GM23338 (cell line): ENCODE results near the gene GPR35. TPM values are rescaled to one million over a fixed set of nuclear protein-coding genes. Genes with fewer than 3 reads are reported as not detected.

Experiments
- ATAC-seq: fragments of 200-7000 bp; cut with Tn5 transposase; 3 replicates; pipeline ENCODE4 v1.9.1; 2020
- DNase-seq: peaks from one replicate; pipeline ENCODE4 v3.0.0-alpha.2; 2015; ENCODE audit warnings: low spot score
- H2AFZ ChIP-seq: fragments of 200-600 bp; sonication (generic); 2 replicates; pipeline ENCODE4 v1.8.0; 2016; ENCODE audit warnings: antibody characterized with exemption, mild to moderate bottlenecking, moderate library complexity
- H3F3A ChIP-seq: fragments of 200-600 bp; sonication (generic); replicated peaks from 2 replicates; pipeline ENCODE4 v1.8.0; 2017; ENCODE audit warnings: antibody characterized with exemption, mixed run types, low read depth
- H3K27ac ChIP-seq: fragments of 200-600 bp; sonication (generic); 2 replicates; pipeline ENCODE4 v1.6.1; 2016; ENCODE audit warnings: low read depth
- H3K27me3 ChIP-seq: fragments of 200-600 bp; sonication (generic); 2 replicates; pipeline ENCODE4 v1.8.0; 2016; ENCODE audit warnings: mild to moderate bottlenecking, mixed run types, moderate library complexity; ENCODE audit not compliant: insufficient read depth
- H3K36me3 ChIP-seq: fragments of 200-600 bp; sonication (generic); 2 replicates; pipeline ENCODE4 v1.8.0; 2016; ENCODE audit warnings: mild to moderate bottlenecking; ENCODE audit not compliant: insufficient read depth
- H3K4me1 ChIP-seq: fragments of 200-600 bp; sonication (generic); 2 replicates; pipeline ENCODE4 v1.8.0; 2016; ENCODE audit warnings: mild to moderate bottlenecking, moderate library complexity; ENCODE audit not compliant: insufficient read depth
- H3K4me2 ChIP-seq: fragments of 200-600 bp; sonication (generic); 2 replicates; pipeline ENCODE4 v1.7.1; 2017; ENCODE audit warnings: mixed run types
- H3K4me3 ChIP-seq: fragments of 200-600 bp; sonication (generic); 2 replicates; pipeline ENCODE4 v1.6.1; 2016; ENCODE audit warnings: mixed run types
- H3K79me2 ChIP-seq: fragments of 200-600 bp; sonication (generic); replicated peaks from 2 replicates; pipeline ENCODE4 v1.8.0; 2017; ENCODE audit warnings: mild to moderate bottlenecking; ENCODE audit not compliant: insufficient read depth
- H3K9me2 ChIP-seq: fragments of 200-600 bp; sonication (generic); 2 replicates; pipeline ENCODE4 v1.8.0; 2017; ENCODE audit not compliant: insufficient read depth
- H4K20me1 ChIP-seq: fragments of 200-600 bp; sonication (generic); replicated peaks from 2 replicates; pipeline ENCODE4 v1.8.0; 2017; ENCODE audit warnings: mild to moderate bottlenecking; ENCODE audit not compliant: insufficient read depth
- H3K27ac Mint-ChIP-seq: 2 replicates; pipeline ENCODE4 v1.8.0; 2020; ENCODE audit warnings: inconsistent platforms, mild to moderate bottlenecking, moderate library complexity, mixed read lengths
- H3K27me3 Mint-ChIP-seq: 3 replicates; pipeline ENCODE4 v1.8.0; 2022; ENCODE audit warnings: low read depth, mild to moderate bottlenecking, moderate library complexity, mixed read lengths, inconsistent platforms; ENCODE audit not compliant: insufficient read depth, poor library complexity
- H3K36me3 Mint-ChIP-seq: 3 replicates; pipeline ENCODE4 v1.8.0; 2021; ENCODE audit warnings: low read depth, mild to moderate bottlenecking, inconsistent platforms, moderate library complexity, mixed read lengths
- H3K4me1 Mint-ChIP-seq: 3 replicates; pipeline ENCODE4 v1.8.0; 2020; ENCODE audit warnings: mild to moderate bottlenecking, inconsistent platforms, mixed read lengths
- H3K4me3 Mint-ChIP-seq: 3 replicates; pipeline ENCODE4 v1.8.0; 2021; ENCODE audit warnings: moderate library complexity, mild to moderate bottlenecking, inconsistent platforms, mixed read lengths
- H3K9me3 Mint-ChIP-seq: 3 replicates; pipeline ENCODE4 v1.8.0; 2020; ENCODE audit warnings: moderate library complexity, mild to moderate bottlenecking, inconsistent platforms, mixed read lengths
- CREB1 ChIP-seq: fragments of 250-450 bp; sonication (Bioruptor Pico); IDR thresholded peaks from 2 replicates; pipeline ENCODE4 v1.5.0; 2020; ENCODE audit warnings: low read depth, mild to moderate bottlenecking, moderate library complexity
- EZH2 ChIP-seq: fragments of 200-600 bp; sonication (generic); IDR thresholded peaks from one replicate; pipeline ENCODE4 v1.8.0; 2017; ENCODE audit warnings: antibody characterized with exemption, mild to moderate bottlenecking, low read depth; ENCODE audit not compliant: unreplicated experiment
- EZH2phosphoT487 ChIP-seq: fragments of 200-600 bp; sonication (generic); IDR thresholded peaks from one replicate; pipeline ENCODE4 v1.8.1; 2018; ENCODE audit warnings: antibody characterized with exemption; ENCODE audit not compliant: unreplicated experiment
- JUNB ChIP-seq: IDR thresholded peaks from one replicate; pipeline ENCODE4 v1.6.1; 2016; ENCODE audit warnings: antibody characterized with exemption; ENCODE audit not compliant: unreplicated experiment
- NANOG ChIP-seq: IDR thresholded peaks from 2 replicates; pipeline ENCODE4 v1.6.1; 2016; ENCODE audit warnings: antibody characterized with exemption, borderline replicate concordance
- POLR2AphosphoS5 ChIP-seq: IDR thresholded peaks from 2 replicates; pipeline ENCODE4 v1.6.1; 2016; ENCODE audit warnings: antibody characterized with exemption, low read depth
- REST ChIP-seq: IDR thresholded peaks from one replicate; pipeline ENCODE4 v1.6.1; 2018; ENCODE audit warnings: antibody characterized with exemption; ENCODE audit not compliant: unreplicated experiment
- STAT1 ChIP-seq: IDR thresholded peaks from one replicate; pipeline ENCODE4 v1.6.1; 2016; ENCODE audit warnings: antibody characterized with exemption; ENCODE audit not compliant: unreplicated experiment
- ZNF114 ChIP-seq: fragments of 250-450 bp; sonication (Bioruptor Pico); IDR thresholded peaks from 2 replicates; pipeline ENCODE4 v1.5.0; 2020; ENCODE audit warnings: mild to moderate bottlenecking, moderate library complexity
- ZNF331 ChIP-seq: fragments of 250-450 bp; sonication (Bioruptor Pico); IDR thresholded peaks from 2 replicates; pipeline ENCODE4 v1.5.0; 2020; ENCODE audit warnings: low read depth, mild to moderate bottlenecking, moderate library complexity
- ZNF462 ChIP-seq: fragments of 250-450 bp; sonication (Bioruptor Pico); IDR thresholded peaks from 2 replicates; pipeline ENCODE4 v1.5.0; 2020; ENCODE audit warnings: mild to moderate bottlenecking, moderate library complexity
- polyA plus RNA-seq: library from polyadenylated mRNA; unstranded; fragments of >200 nt; fragmentation: Nextera tagmentation; extraction: Ambion mirVana; gene quantifications from 2 replicates; pipeline ENCODE4 v1.2.1, GENCODE V29; 2016
- total RNA-seq: library from RNA; depleted of rRNA; stranded (reverse); fragments of >200 nt; shearing (Covaris generic); gene quantifications from 2 replicates; pipeline ENCODE4 v1.2.3, GENCODE V29; 2014
- TF ChIP-seq, protein P1 (sequence below), 2 experiments: fragments of 200-600 bp in 1 of 2; sonication (generic) in 1 of 2; conservative IDR thresholded peaks; 2 replicates each; pipeline versions ENCODE4 v1.5.1 to v1.6.1; 2016 to 2017; ENCODE audit warnings: antibody characterized with exemption in 2 of 2, low read depth in 2 of 2, mild to moderate bottlenecking in 2 of 2, moderate library complexity in 1 of 2
- TF ChIP-seq, protein P2 (sequence below): IDR thresholded peaks from 2 replicates; pipeline ENCODE4 v1.6.1; 2016; ENCODE audit warnings: antibody characterized with exemption

Gene GPR35
- total and polyA plus RNA-seq, 2 experiments from 2014 or later, result not detected

DNA sequence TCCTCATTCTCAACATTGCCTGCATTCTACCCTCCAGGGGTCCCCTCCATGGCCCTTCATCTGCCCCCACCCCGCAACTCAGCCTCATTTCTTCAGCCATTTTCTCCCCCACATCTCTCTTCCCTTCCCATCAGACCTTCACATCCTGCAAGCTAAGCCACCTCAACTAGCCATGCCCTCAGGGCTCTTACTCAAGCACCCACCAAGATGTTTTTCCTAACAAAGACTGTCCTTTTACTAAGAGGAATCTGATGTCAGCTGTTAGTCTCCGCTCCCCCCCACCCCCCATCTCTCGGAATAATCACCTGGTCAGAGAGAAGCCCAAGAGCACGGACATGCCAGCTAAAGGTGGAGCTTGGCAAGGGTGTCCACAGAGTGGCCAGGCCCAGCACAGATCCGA, 43.5 kb upstream of the GPR35 start:
- Histone ChIP-seq H3K4me3 (no peak overlapping the region), H3K4me1 (peaks cover 10% of the 10 kb centered on the region), H3K36me3 (no peaks in the 10 kb centered on the region), H2AFZ (no peak overlapping the region), H3K9me2 (no peaks in the 10 kb centered on the region), H3K4me2 (no peak overlapping the region), H3F3A (0 out of 2 replicates have a peak, but pooled peaks cover 2% of the 10 kb centered on the region), H3K27ac (no peak overlapping the region), H3K27me3 (no peaks in the 10 kb centered on the region), H3K79me2 (peaks cover 51% of the 10 kb centered on the region), H4K20me1 (peaks cover 25% of the 10 kb centered on the region)
- ATAC-seq, result no peak
- peaks cover 19% of the 10 kb centered on the region for H3K27me3 Mint-ChIP-seq
- TF ChIP-seq, protein P1, sequence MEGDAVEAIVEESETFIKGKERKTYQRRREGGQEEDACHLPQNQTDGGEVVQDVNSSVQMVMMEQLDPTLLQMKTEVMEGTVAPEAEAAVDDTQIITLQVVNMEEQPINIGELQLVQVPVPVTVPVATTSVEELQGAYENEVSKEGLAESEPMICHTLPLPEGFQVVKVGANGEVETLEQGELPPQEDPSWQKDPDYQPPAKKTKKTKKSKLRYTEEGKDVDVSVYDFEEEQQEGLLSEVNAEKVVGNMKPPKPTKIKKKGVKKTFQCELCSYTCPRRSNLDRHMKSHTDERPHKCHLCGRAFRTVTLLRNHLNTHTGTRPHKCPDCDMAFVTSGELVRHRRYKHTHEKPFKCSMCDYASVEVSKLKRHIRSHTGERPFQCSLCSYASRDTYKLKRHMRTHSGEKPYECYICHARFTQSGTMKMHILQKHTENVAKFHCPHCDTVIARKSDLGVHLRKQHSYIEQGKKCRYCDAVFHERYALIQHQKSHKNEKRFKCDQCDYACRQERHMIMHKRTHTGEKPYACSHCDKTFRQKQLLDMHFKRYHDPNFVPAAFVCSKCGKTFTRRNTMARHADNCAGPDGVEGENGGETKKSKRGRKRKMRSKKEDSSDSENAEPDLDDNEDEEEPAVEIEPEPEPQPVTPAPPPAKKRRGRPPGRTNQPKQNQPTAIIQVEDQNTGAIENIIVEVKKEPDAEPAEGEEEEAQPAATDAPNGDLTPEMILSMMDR (conservative IDR thresholded peaks at IDR 0.05; ENCODE audit: low read depth in 2 of 2), result no peak
- TF ChIP-seq EZH2 (no peak), JUNB (no peak), ZNF331 (CRISPR knock-in tag) (no peak), STAT1 (no peak), ZNF462 (CRISPR knock-in tag) (no peak), CREB1 (CRISPR knock-in tag) (no peak), REST (no peak), POLR2AphosphoS5 (no peak), NANOG (no peak), ZNF114 (CRISPR knock-in tag) (no peak), EZH2phosphoT487 (no peak)
- TF ChIP-seq, protein P2, sequence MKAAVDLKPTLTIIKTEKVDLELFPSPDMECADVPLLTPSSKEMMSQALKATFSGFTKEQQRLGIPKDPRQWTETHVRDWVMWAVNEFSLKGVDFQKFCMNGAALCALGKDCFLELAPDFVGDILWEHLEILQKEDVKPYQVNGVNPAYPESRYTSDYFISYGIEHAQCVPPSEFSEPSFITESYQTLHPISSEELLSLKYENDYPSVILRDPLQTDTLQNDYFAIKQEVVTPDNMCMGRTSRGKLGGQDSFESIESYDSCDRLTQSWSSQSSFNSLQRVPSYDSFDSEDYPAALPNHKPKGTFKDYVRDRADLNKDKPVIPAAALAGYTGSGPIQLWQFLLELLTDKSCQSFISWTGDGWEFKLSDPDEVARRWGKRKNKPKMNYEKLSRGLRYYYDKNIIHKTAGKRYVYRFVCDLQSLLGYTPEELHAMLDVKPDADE, result no peak
- H3K27ac Mint-ChIP-seq, result no peak overlapping the region
- no peaks in the 10 kb centered on the region for H3K9me3 Mint-ChIP-seq
- DNase-seq, result no peak
- peaks cover 3% of the 10 kb centered on the region; the same call in 2 of the 3 replicates for H3K36me3 Mint-ChIP-seq
- H3K4me1 Mint-ChIP-seq, result peaks cover 25% of the 10 kb centered on the region
- H3K4me3 Mint-ChIP-seq, result no peak overlapping the region
